Fibroblast of skin of back (primary cell): ENCODE data around the gene YBX3.

Experiments
- DNase-seq: peaks from one replicate; pipeline ENCODE4 v3.0.0-alpha.2; 2013

The YBX3 gene

DNA sequence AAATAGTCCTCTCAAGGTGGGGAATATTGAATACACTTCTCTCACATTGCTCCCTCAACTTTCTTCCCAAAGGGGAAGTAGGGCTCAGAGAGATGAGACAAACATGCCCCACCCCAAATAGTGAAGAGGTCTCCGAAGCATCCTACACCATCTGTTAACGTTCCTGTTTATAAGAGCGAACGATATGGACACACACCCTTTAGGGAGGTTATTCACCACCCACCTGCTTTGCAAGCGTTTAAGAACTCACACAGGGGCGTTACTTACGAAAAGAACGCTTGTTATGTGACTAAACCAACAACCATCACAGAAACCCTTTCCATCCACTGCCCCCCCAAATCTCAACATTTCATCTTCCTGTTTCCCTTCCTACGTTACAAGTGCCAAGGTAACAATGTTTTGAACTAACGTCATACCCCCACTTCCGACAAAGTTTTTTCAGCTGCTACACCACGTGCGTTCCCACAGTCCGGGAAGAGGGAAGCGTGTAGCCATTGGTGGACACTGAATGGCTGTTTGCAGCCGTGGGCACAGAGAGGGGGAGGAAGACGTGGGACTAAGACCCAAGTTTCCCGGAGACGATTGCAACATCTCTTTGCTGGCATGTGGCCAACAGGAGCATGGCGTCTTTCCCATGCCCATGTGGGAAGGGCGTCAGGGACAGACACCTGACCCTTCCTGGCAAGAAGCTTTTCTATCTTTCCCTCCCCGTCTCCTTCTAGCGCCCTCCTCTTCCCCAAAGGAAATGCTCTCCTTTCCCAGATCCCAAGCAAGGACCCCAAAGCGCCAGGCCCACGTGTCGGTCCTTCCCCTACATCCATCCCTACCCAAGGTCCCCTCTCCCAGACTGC, 1.2 kb downstream of the YBX3 start:
- peak; percentile 91 for DNase-seq

GRCh38 chr12:10720974-10721650, 2.0 kb downstream of the YBX3 start:
- DNase-seq = no peak

DNA sequence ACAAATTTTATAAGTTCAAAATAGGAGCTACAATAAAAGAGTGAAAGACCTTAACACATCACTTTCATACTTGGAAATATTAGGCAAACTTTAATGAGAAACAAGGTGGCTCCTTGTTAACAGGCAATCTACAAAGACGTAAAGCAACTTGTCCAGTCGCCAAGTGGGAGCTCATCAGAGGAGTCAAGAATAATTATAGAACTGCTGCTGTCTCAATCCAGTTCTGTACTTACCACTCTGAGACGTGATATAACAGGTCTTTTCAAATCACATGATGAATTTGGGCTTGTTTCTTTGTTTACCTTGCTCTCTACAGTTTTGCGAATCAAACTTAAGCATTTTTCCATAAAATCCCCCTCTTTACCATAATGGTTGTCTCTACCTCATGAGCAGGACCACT, 3.6 kb downstream of the YBX3 start:
- no peak for DNase-seq

- DNase-seq = peak; percentile 43
Measured at GRCh38 chr12:10718279-10718821, 4.8 kb downstream of the YBX3 start.

- peak; percentile 5 for DNase-seq
Measured at GRCh38 chr12:10717410-10717809, 5.7 kb downstream of the YBX3 start.

GRCh38 chr12:10716704-10717315, 6.3 kb downstream of the YBX3 start:
- peak; percentile 90 for DNase-seq

GRCh38 chr12:10716277-10716676, 6.8 kb downstream of the YBX3 start:
- DNase-seq = no peak

- DNase-seq = no peak
Measured at GRCh38 chr12:10715491-10715890, 7.6 kb downstream of the YBX3 start.

DNA sequence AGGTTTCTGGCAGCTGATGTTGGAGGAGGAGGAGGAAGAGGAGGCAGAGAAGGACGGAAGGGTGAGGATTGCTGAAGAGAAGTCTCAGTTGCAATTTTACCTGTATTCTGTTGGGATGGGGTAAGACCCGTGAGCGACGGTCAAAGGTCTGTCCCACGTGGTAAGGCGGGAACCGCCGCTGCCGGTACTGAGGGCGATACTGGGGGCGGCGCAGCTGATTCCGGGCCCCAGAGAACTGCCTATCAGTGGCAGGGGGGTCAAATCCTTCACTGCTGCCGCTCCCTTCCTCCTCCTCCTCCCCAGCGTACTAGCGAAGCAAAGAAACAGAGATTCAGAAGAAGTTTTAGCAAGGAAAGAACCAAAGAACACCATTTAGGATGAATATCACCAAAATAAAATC, 13.3 kb downstream of the YBX3 start:
- DNase-seq = no peak

DNA sequence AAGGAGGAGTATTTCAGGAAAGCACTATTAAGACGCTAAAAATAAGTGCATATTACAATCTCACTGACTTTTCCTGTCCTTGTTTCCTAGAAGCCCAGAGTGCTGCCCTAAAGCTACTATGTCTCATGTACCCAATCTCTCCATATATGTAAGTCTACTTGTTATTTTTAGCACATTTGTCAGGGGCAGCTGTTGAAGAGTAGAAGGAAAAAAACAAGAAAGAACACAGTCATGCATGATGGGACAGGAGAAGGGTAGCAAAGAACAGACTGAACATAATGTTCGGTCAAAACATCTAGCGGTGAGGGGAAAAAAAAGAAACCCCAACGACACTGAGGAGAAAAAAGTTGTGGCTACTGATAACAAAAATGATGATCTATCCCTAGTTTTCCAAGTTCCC, 14.3 kb downstream of the YBX3 start:
- DNase-seq = no peak

DNA sequence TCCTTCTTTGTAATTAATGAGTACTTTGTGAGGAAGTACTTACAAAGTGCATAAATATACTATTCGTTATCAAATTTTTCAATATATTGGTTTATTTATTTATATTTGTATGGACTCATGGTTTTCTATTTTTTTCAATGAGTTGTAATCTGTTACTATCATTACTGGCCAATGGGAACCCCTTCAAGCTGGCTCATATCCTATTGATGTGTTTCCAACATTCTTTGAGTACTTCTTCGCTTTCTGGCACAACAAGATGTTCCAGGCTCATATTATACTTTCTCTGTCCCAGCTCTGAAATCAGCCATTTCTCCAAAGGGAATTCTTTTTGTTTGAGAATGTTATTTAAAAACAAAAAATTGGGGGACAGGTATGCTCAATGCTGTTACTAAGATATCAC, 17.5 kb downstream of the YBX3 start:
- peak; percentile 6 for DNase-seq

DNA sequence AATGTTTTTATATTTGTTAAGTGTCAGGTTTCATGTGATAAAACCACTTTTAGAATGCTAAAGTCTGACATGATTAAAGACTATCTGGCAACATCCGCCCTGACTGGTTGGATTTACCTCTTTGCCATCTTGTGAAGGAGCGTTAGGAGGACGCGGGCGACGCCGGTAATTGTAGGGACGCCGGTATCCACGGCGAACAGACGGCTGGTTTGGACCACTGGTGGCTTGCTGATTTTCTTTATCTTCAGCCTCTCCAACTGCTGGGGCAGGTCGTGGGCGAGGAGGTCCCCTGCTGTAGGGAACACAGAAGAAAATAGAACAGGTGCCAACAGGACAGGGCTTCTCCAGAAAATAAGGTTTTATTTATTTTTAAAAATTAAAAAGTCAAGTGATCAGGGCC, 21.3 kb downstream of the YBX3 start:
- no peak for DNase-seq

GRCh38 chr12:10701131-10701681, 21.9 kb downstream of the YBX3 start:
- DNase-seq = no peak

GRCh38 chr12:10700581-10700980, 22.5 kb downstream of the YBX3 start:
- no peak for DNase-seq

DNA sequence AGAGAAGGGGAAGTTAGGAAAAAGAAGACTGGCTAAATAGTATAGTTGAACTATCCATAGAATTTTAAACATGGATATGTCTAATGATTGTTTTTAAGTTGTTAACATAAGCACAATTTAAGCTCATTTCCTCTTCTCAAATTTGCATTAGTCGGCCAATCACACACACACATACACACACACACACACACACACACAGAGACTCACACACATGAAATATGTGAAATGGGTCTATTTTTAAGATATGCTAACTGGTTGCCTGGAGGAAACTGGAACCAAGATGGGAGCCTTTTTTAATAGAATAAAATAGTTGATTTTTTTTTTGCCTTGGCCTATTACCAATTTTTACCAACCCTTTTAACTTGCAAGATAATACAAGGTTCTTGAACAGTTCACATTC, 25.3 kb downstream of the YBX3 start:
- DNase-seq = no peak

GRCh38 chr12:10697156-10697555, 26.0 kb downstream of the YBX3 start:
- no peak for DNase-seq

DNA sequence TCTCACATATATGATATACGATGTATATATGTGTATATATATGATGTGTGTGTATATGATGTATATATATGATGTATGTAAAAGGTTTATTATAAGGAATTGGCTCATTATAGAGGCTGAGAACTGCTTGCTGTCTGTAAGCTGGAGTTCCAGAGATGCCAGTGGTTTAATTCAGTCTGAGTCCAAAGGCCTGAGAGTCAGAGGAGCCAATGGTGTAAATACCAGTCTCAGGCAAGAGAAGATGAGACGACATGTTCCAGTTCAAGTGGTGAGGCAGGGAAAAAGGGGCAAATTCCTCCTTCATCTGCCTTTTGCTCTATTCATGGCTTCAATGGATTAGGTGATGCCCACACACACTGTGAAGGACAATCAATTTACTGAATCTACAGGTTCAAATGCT, 32.2 kb downstream of the YBX3 start:
- peak; percentile 6 for DNase-seq

DNA sequence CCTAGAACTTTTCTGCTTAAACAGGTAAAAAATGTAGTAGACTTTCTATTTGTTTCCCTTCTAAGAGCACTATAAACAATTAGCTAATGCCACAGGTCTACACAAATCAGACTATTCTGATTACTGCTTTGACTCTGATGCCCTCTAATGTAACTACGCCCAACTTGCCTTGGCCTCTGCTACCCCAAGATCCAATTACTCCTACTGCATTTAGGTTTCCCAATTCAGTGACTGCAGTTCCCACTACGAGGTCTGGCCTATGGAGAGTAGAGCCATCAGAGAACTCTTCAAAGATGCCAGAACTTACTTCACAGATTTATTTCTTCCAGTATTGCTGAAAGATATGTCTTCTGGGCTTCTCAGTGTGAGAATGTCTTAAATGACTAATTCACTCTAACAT, 34.0 kb downstream of the YBX3 start:
- no peak for DNase-seq

DNA sequence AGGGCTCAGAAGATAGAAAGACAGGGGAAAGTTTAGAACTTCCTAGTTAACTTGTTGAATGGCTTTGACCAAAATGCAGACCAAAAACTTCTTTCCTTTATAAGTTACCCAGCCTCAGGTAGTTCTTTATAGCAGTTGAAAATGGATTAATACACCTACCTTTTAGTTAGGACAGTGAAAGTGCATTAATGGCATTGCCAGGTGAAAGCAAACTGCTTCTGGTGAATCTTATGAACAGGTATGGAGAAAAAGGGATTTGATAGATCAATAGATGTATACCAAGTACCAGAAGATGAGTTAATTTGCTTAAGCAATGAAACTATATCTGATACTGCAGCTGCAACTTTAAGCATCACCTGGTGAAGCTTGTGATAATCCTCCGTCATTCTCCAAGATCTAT, 35.1 kb downstream of the YBX3 start:
- DNase-seq = no peak

DNA sequence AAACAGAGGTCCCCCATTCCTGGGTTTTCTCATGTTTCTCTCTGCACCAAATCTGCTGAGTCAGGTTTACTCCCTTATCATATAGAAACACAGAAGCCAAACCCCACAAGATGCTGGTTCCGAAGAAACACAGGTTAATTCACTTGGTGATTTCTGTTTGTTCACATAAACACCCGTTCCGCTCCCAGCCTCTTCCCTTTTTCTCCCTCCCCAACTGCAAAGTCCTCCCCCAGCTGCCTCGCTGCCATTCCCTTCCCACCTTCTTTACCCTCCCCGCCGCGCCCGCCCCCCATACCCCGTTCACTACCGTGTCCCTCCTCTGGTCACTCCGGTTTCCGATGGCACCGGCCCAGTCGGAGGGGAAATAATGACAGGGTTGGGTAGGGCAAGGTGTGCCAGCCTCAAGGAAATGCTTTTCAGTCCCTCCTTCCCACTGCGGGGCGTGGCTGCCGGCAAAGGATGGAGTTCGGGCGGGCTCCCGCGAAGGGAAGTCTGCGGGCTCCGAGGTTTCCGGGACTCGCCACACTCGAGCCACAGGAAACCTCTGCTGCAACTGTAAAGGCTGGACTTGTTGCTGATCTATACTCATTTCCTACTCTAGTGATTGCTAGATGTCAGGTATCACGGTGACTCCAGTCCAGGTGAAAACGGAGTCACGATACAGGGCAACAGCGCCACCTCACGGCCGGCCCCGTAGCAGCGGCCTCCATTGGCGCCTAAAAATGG, 49.3 kb downstream of the YBX3 start, which contains the start of gene STYK1:
STYK1 (minus strand) TSS at position 394 of the 726 bp plus-strand sequence. CDS start 39,434 bp downstream, outside the sequence.
- peak; percentile 33 for DNase-seq

- no peak for DNase-seq
Measured at GRCh38 chr12:10672231-10672868, 50.8 kb downstream of the YBX3 start.

GRCh38 chr12:10669533-10669932, 53.6 kb downstream of the YBX3 start:
- no peak for DNase-seq
